IMR-90 (cell line): ENCODE data around the gene ELOVL1. TPM values are rescaled to one million over a fixed set of nuclear protein-coding genes. Genes with fewer than 3 reads are reported as not detected.

Source experiments
- ATAC-seq: fragments of 200-7000 bp; cut with Tn5 transposase; 2 replicates; pipeline ENCODE4 v1.9.1; 2020; ENCODE audit warnings: low read depth, mild to moderate bottlenecking, moderate library complexity
- BruUV-seq: library from RNA; stranded (reverse); fragments of 400-500 nt; replicated peaks from 2 replicates; lab custom pipeline; 2021; lab: Mats Ljungman, UMichigan
- CTCF ChIA-PET: fragments of 300-600 bp; formaldehyde crosslinking; extraction: SDS; loops from one replicate; lab custom pipeline; 2021; ENCODE audit warnings: antibody characterized with exemption; lab: Yijun Ruan, JAX
- POLR2A ChIA-PET: fragments of 300-600 bp; sonication (Branson Sonifier 250); formaldehyde crosslinking; loops from one replicate; lab custom pipeline; 2022; ENCODE audit warnings: antibody characterized with exemption; ENCODE audit not compliant: unreplicated experiment; lab: Charles Lee
- DNase-seq: peaks from one replicate; pipeline ENCODE4 v3.0.0; 2013
- H2AFZ ChIP-seq: replicated peaks from 2 replicates; pipeline ENCODE3; 2013; ENCODE audit warnings: low read length, mild to moderate bottlenecking; ENCODE audit not compliant: poor library complexity
- H2AK5ac ChIP-seq: 2 replicates; pipeline ENCODE4 v1.6.1; 2013; ENCODE audit warnings: low read depth, low read length, inconsistent platforms
- H2AK9ac ChIP-seq: replicated peaks from 2 replicates; pipeline ENCODE3; 2013; ENCODE audit warnings: mild to moderate bottlenecking, low read depth, low read length, moderate library complexity; ENCODE audit not compliant: poor library complexity
- H2BK120ac ChIP-seq: 2 replicates; pipeline ENCODE4 v1.6.1; 2013; ENCODE audit warnings: low read depth, low read length, inconsistent platforms
- H2BK15ac ChIP-seq: 3 replicates; pipeline ENCODE4 v1.6.1; 2013; ENCODE audit warnings: low read depth, low read length, inconsistent platforms
- H2BK20ac ChIP-seq: 2 replicates; pipeline ENCODE4 v1.6.1; 2013; ENCODE audit warnings: low read depth, mild to moderate bottlenecking, inconsistent platforms, low read length, moderate library complexity
- H2BK5ac ChIP-seq: 2 replicates; pipeline ENCODE4 v1.6.1; 2013; ENCODE audit warnings: mild to moderate bottlenecking, low read depth, low read length, inconsistent platforms; ENCODE audit not compliant: poor library complexity, severe bottlenecking
- H3K14ac ChIP-seq: replicated peaks from 2 replicates; pipeline ENCODE4 v1.6.1; 2013; ENCODE audit warnings: low read depth, low read length, inconsistent platforms
- H3K18ac ChIP-seq: 2 replicates; pipeline ENCODE4 v1.6.1; 2013; ENCODE audit warnings: low read depth, low read length, control low read depth
- H3K23ac ChIP-seq: 2 replicates; pipeline ENCODE4 v1.6.1; 2013; ENCODE audit warnings: low read depth, low read length, inconsistent platforms
- H3K27ac ChIP-seq: 2 replicates; pipeline ENCODE4 v1.5.1; 2013; ENCODE audit warnings: mild to moderate bottlenecking, control low read depth, low read length; ENCODE audit not compliant: insufficient read depth
- H3K27me3 ChIP-seq: 2 replicates; pipeline ENCODE4 v1.6.1; 2013; ENCODE audit warnings: low read length; ENCODE audit not compliant: control insufficient read depth, insufficient read depth
- H3K36me3 ChIP-seq: 2 replicates; pipeline ENCODE4 v1.6.1; 2013; ENCODE audit warnings: low read length, mixed read lengths; ENCODE audit not compliant: control insufficient read depth, insufficient read depth
- H3K4ac ChIP-seq: 2 replicates; pipeline ENCODE4 v1.6.1; 2013; ENCODE audit warnings: low read depth, low read length, inconsistent platforms
- H3K4me1 ChIP-seq: 2 replicates; pipeline ENCODE4 v1.6.1; 2013; ENCODE audit warnings: low read length, mixed read lengths; ENCODE audit not compliant: control insufficient read depth, insufficient read depth
- H3K4me2 ChIP-seq: 2 replicates; pipeline ENCODE4 v1.6.1; 2013; ENCODE audit warnings: low read depth, mild to moderate bottlenecking, control low read depth, low read length, moderate library complexity
- H3K4me3 ChIP-seq: 2 replicates; pipeline ENCODE4 v1.5.1; 2013; ENCODE audit warnings: low read depth, mild to moderate bottlenecking, control low read depth, low read length, moderate library complexity; ENCODE audit not compliant: insufficient read depth
- H3K56ac ChIP-seq: 2 replicates; pipeline ENCODE4 v1.6.1; 2013; ENCODE audit warnings: low read length, inconsistent platforms; ENCODE audit not compliant: insufficient read depth; ENCODE audit errors: extremely low read depth
- H3K79me1 ChIP-seq, 2 experiments: 2 replicates each; pipeline ENCODE4 v1.6.1; 2013; ENCODE audit warnings: low read length in 2 of 2, inconsistent platforms in 1 of 2, low read depth in 1 of 2
- H3K9ac ChIP-seq: 2 replicates; pipeline ENCODE4 v1.6.1; 2013; ENCODE audit warnings: low read depth, low read length, control low read depth
- H3K9me1 ChIP-seq: 2 replicates; pipeline ENCODE4 v1.6.1; 2013; ENCODE audit warnings: low read length, inconsistent platforms; ENCODE audit not compliant: insufficient read depth
- H3K9me3 ChIP-seq: 2 replicates; pipeline ENCODE4 v1.6.1; 2013; ENCODE audit warnings: low read length; ENCODE audit not compliant: control insufficient read depth, insufficient read depth
- H4K20me1 ChIP-seq: 2 replicates; pipeline ENCODE4 v1.6.1; 2013; ENCODE audit warnings: low read length, inconsistent platforms; ENCODE audit not compliant: insufficient read depth
- H4K5ac ChIP-seq: 2 replicates; pipeline ENCODE4 v1.6.1; 2013; ENCODE audit warnings: mild to moderate bottlenecking, low read depth, low read length, control low read depth
- H4K8ac ChIP-seq, 2 experiments: 2 replicates each; pipeline ENCODE4 v1.6.1; 2013; ENCODE audit warnings: low read depth in 2 of 2, low read length in 2 of 2, control low read depth in 1 of 2, inconsistent platforms in 1 of 2
- H4K91ac ChIP-seq: 2 replicates; pipeline ENCODE4 v1.6.1; 2013; ENCODE audit warnings: low read depth, low read length, inconsistent platforms; ENCODE audit not compliant: insufficient read depth
- BHLHE40 ChIP-seq: fragments of 150-350 bp; IDR thresholded peaks from 2 replicates; pipeline ENCODE4 v1.6.1; 2016; ENCODE audit warnings: mild to moderate bottlenecking, low read depth, low read length
- CEBPB ChIP-seq: IDR thresholded peaks from 2 replicates; pipeline ENCODE4 v1.6.1; 2012; ENCODE audit warnings: low read depth, low read length, improper control_type of control experiment
- CHD1 ChIP-seq: IDR thresholded peaks from 2 replicates; pipeline ENCODE4 v1.6.1; 2012; ENCODE audit warnings: low read depth, low read length, improper control_type of control experiment
- FOS ChIP-seq: fragments of 150-350 bp; IDR thresholded peaks from 2 replicates; pipeline ENCODE4 v1.6.1; 2016; ENCODE audit warnings: low read depth, low read length
- MXI1 ChIP-seq: IDR thresholded peaks from 2 replicates; pipeline ENCODE4 v1.6.1; 2012; ENCODE audit warnings: low read depth, mild to moderate bottlenecking, low read length, moderate library complexity, borderline replicate concordance
- POLR2A ChIP-seq: IDR thresholded peaks from 2 replicates; pipeline ENCODE4 v1.6.1; 2012; ENCODE audit warnings: mild to moderate bottlenecking, low read depth, low read length
- RAD21 ChIP-seq: IDR thresholded peaks from 2 replicates; pipeline ENCODE4 v1.6.1; 2012; ENCODE audit warnings: low read length, improper control_type of control experiment
- RCOR1 ChIP-seq: IDR thresholded peaks from 2 replicates; pipeline ENCODE4 v1.6.1; 2012; ENCODE audit warnings: mild to moderate bottlenecking, low read length, improper control_type of control experiment; ENCODE audit not compliant: insufficient replicate concordance
- SMC3 ChIP-seq: fragments of 150-350 bp; IDR thresholded peaks from 2 replicates; pipeline ENCODE4 v1.6.1; 2016; ENCODE audit warnings: low read depth, mild to moderate bottlenecking, antibody characterized with exemption, low read length, moderate library complexity
- WGBS, 2 experiments: methylation state at CpG; one replicate each; pipeline versions ENCODE4 v1.1.5 to v1.1.7; 2013; ENCODE audit warnings: missing lambda C conversion rate in 2 of 2; ENCODE audit not compliant: insufficient read length in 1 of 2; ENCODE audit errors: extremely low coverage in 2 of 2; 5-methylcytosine and 5-hydroxymethylcytosine counted together
- dilution Hi-C: fragments of 300-500 bp; cut with HindIII; formaldehyde crosslinking; loops from one replicate; pipeline ENCODE4 v1.14.3; 2018; ENCODE audit warnings: low sequenced_read_pairs; ENCODE audit not compliant: unreplicated experiment
- in situ Hi-C: fragments of 300-500 bp; cut with MboI; formaldehyde crosslinking; loops from 3 replicates; pipeline ENCODE4 v1.14.3; 2019; ENCODE audit warnings: low sequenced_read_pairs, inconsistent platforms, mixed read lengths
- intact Hi-C: fragments of 100-400 bp; cut with micrococcal nuclease; formaldehyde crosslinking; loops from 2 replicates; pipeline ENCODE4 v1.10.0; 2022
- polyA plus RNA-seq, 3 experiments: library from polyadenylated mRNA; depleted of rRNA; stranded (reverse); fragments of >200 nt; gene quantifications; 2 replicates each; pipeline ENCODE4 v1.2.3, GENCODE V29; 2012; ENCODE audit warnings: low replicate concordance in 1 of 3
- total RNA-seq: library from RNA; depleted of rRNA; stranded (reverse); fragments of >200 nt; gene quantifications from 2 replicates; pipeline ENCODE4 v1.2.3, GENCODE V29; 2012
- TF ChIP-seq, protein P1 (sequence below): fragments of 150-350 bp; IDR thresholded peaks from 2 replicates; pipeline ENCODE4 v1.6.1; 2016; ENCODE audit warnings: low read depth, mild to moderate bottlenecking, low read length, moderate library complexity, borderline replicate concordance
- TF ChIP-seq, protein P2 (sequence below): fragments of 150-350 bp; IDR thresholded peaks from 2 replicates; pipeline ENCODE4 v1.6.1; 2017; ENCODE audit warnings: mild to moderate bottlenecking, antibody characterized with exemption, low read length, low read depth
- TF ChIP-seq, protein P3 (sequence below): conservative IDR thresholded peaks from 2 replicates; pipeline ENCODE4 v1.5.1; 2012; ENCODE audit warnings: mild to moderate bottlenecking, low read depth, low read length, improper control_type of control experiment

ELOVL1 gene
- total and polyA plus RNA-seq, 2 of the 4 experiments (the other 2 are of a cell fraction): 88.9 to 211 TPM

DNA sequence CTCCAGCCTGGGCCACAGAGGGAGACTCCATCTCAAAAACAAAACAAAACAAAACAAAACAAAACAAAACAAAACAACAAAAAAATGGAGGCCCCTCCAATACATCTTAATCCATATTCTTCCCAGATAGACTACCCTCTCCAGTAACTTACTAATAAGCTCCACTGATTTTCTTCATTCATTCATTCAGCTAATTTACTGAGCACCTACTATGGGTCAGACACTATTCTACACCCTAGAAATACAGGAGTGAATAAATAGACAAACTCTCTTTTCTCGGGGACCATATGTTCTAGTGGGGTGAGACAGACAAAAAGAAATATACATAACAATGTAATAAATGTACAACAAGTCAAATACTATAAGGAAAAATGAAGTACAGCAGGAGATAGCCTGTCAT is 16.8 kb downstream of the ELOVL1 start (continued):
- TF ChIP-seq SMC3: no peak
- no peak for TF ChIP-seq MXI1
- TF ChIP-seq CEBPB: no peak
- TF ChIP-seq RCOR1: no peak

DNA sequence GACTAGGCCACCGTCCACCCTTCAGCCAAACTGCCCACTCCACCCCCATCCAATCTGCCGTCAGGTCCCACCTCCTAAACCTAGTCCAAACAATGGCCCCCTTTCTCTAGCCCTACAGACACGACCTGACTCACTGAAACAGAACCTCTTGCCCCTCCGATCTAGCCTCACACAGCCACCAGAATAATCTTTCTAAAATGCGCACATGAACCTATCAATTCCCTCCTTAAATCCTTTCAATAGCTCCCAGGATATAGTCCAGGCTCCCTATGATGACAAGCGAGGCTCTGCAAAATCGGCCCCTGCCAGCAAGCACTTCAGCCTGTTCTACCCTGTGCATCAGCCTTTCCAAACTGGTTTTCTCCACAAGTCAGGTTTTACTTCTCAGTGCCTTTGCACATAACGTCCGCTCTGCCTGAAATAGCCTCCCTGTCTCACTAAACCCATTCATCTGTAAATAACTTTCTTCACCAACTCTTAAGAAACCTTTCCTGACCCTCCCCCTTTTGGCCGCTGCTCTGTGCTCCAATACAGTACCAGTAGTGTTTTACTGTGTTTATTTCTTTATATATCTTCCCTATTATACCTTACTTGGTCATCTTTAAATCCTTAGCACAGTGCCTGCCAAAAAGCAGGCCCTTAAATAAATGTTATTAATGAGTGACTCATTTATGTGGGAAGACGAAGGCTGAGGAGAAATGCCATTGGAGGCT is 18.1 kb downstream of the ELOVL1 start:
- no peaks in the 10 kb centered on the region for H3K36me3 ChIP-seq
- ATAC-seq (peak; percentile 84), DNase-seq (peak; percentile 92)
- H3K18ac ChIP-seq: peak overlapping the region; percentile 91
- peak overlapping the region; percentile 94 for H2AFZ ChIP-seq
- in situ Hi-C loops (loop anchor here (10.0 kb wide), 1 partner anchor 115 kb away; no protein-coding TSS in a partner anchor), dilution Hi-C loops (no loop called here), intact Hi-C loops (no loop called here)
- ChIA-PET POLR2A (no interaction called here), CTCF (interaction anchor here (1.5 kb wide), 1 partner anchor 18 kb away, joined by 3 read pairs; the partner anchor contains the start of gene ELOVL1)
- peak overlapping the region; percentile 79; the same call in 2 of the 3 replicates for H2BK15ac ChIP-seq
- peaks cover 17% of the 10 kb centered on the region for H3K9me1 ChIP-seq
- H3K4ac ChIP-seq: peak overlapping the region; percentile 78
- peak overlapping the region; percentile 19; the same call in 1 of the 2 replicates for H3K4me3 ChIP-seq
- H3K9me3 ChIP-seq: no peaks in the 10 kb centered on the region
- peak overlapping the region; percentile 74 to 78 for H4K8ac ChIP-seq
- WGBS, 2 experiments: 47% methylated on average over 5 of the region's 11 CpGs; no CpG with 5 or more reads in 1 of the 2 experiments
- H3K9ac ChIP-seq: peak overlapping the region; percentile 51
- peak overlapping the region; percentile 40; the same call in 1 of the 2 replicates for H3K56ac ChIP-seq
- H4K5ac ChIP-seq: peak overlapping the region; percentile 90
- peak overlapping the region; percentile 80 for H2AK9ac ChIP-seq
- peak overlapping the region; percentile 82 for H3K23ac ChIP-seq
- H2AK5ac ChIP-seq: peak overlapping the region; percentile 78
- no peaks in the 10 kb centered on the region for H3K79me1 ChIP-seq
- peak overlapping the region; percentile 90 for H4K91ac ChIP-seq
- H4K20me1 ChIP-seq: peaks cover 3% of the 10 kb centered on the region; the same call in 1 of the 2 replicates
- H3K4me1 ChIP-seq: peaks cover 18% of the 10 kb centered on the region
- BruUV-seq: no TSS peak
- H2BK5ac ChIP-seq: peak overlapping the region; percentile 55
- H3K27ac ChIP-seq: peak overlapping the region; percentile 88
- H3K14ac ChIP-seq: peak overlapping the region; percentile 74
- peak overlapping the region; percentile 74 for H2BK120ac ChIP-seq
- H3K27me3 ChIP-seq: 0 out of 2 replicates have a peak, but pooled peaks cover 7% of the 10 kb centered on the region
- H2BK20ac ChIP-seq: peak overlapping the region; percentile 88
- peak overlapping the region; percentile 68 for H3K4me2 ChIP-seq
- TF ChIP-seq, protein P1, sequence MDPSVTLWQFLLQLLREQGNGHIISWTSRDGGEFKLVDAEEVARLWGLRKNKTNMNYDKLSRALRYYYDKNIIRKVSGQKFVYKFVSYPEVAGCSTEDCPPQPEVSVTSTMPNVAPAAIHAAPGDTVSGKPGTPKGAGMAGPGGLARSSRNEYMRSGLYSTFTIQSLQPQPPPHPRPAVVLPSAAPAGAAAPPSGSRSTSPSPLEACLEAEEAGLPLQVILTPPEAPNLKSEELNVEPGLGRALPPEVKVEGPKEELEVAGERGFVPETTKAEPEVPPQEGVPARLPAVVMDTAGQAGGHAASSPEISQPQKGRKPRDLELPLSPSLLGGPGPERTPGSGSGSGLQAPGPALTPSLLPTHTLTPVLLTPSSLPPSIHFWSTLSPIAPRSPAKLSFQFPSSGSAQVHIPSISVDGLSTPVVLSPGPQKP: no peak
- no peak for TF ChIP-seq SMC3
- TF ChIP-seq, protein P2, sequence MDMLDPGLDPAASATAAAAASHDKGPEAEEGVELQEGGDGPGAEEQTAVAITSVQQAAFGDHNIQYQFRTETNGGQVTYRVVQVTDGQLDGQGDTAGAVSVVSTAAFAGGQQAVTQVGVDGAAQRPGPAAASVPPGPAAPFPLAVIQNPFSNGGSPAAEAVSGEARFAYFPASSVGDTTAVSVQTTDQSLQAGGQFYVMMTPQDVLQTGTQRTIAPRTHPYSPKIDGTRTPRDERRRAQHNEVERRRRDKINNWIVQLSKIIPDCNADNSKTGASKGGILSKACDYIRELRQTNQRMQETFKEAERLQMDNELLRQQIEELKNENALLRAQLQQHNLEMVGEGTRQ: no peak
- TF ChIP-seq FOS: peak; percentile 56; the same call in 1 of the 2 replicates
- no peak for TF ChIP-seq RAD21
- TF ChIP-seq CHD1: no peak
- no peak for TF ChIP-seq BHLHE40
- TF ChIP-seq, protein P3, sequence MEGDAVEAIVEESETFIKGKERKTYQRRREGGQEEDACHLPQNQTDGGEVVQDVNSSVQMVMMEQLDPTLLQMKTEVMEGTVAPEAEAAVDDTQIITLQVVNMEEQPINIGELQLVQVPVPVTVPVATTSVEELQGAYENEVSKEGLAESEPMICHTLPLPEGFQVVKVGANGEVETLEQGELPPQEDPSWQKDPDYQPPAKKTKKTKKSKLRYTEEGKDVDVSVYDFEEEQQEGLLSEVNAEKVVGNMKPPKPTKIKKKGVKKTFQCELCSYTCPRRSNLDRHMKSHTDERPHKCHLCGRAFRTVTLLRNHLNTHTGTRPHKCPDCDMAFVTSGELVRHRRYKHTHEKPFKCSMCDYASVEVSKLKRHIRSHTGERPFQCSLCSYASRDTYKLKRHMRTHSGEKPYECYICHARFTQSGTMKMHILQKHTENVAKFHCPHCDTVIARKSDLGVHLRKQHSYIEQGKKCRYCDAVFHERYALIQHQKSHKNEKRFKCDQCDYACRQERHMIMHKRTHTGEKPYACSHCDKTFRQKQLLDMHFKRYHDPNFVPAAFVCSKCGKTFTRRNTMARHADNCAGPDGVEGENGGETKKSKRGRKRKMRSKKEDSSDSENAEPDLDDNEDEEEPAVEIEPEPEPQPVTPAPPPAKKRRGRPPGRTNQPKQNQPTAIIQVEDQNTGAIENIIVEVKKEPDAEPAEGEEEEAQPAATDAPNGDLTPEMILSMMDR: no peak
- no peak for TF ChIP-seq POLR2A
